ENCODE data around the gene PTPRR.

The PTPRR gene

GRCh38 chr12:70908978-70909377, 11.6 kb downstream of the PTPRR start:
- DNase-seq: no peak

- no peak for DNase-seq
Measured at GRCh38 chr12:70907412-70907811, 13.1 kb downstream of the PTPRR start.

- no peak for DNase-seq
Measured at GRCh38 chr12:70895956-70896355, 24.6 kb downstream of the PTPRR start.

- DNase-seq: no peak
Measured at GRCh38 chr12:70892593-70892992, 27.9 kb downstream of the PTPRR start.

- DNase-seq: no peak
Measured at GRCh38 chr12:70890895-70891832, 29.4 kb downstream of the PTPRR start.

- no peak for DNase-seq
Measured at GRCh38 chr12:70885956-70886355, 34.6 kb downstream of the PTPRR start.

- no peak for DNase-seq
Measured at GRCh38 chr12:70883855-70884254, 36.7 kb downstream of the PTPRR start.

- DNase-seq: no peak
Measured at GRCh38 chr12:70880744-70881143, 39.8 kb downstream of the PTPRR start.

- DNase-seq: no peak
Measured at GRCh38 chr12:70876952-70877351, 43.6 kb downstream of the PTPRR start.

GRCh38 chr12:70875628-70876027, 44.9 kb downstream of the PTPRR start:
- DNase-seq: no peak

GRCh38 chr12:70854881-70855568, 65.5 kb downstream of the PTPRR start:
- DNase-seq: no peak

- no peak for DNase-seq
Measured at GRCh38 chr12:70854138-70854537, 66.4 kb downstream of the PTPRR start.

GRCh38 chr12:70853326-70853725, 67.2 kb downstream of the PTPRR start:
- no peak for DNase-seq

GRCh38 chr12:70852416-70853150, 68.0 kb downstream of the PTPRR start:
- DNase-seq: no peak

- DNase-seq: no peak
Measured at GRCh38 chr12:70849265-70849960, 71.1 kb downstream of the PTPRR start.

- no peak for DNase-seq
Measured at GRCh38 chr12:70847871-70848270, 72.7 kb downstream of the PTPRR start.

GRCh38 chr12:70845268-70845667, 75.3 kb downstream of the PTPRR start:
- no peak for DNase-seq

- no peak for DNase-seq
Measured at GRCh38 chr12:70843363-70843762, 77.2 kb downstream of the PTPRR start.

- no peak for DNase-seq
Measured at GRCh38 chr12:70842942-70843341, 77.6 kb downstream of the PTPRR start.

GRCh38 chr12:70842136-70842535, 78.4 kb downstream of the PTPRR start:
- DNase-seq: no peak

GRCh38 chr12:70840656-70841350, 79.7 kb downstream of the PTPRR start:
- no peak for DNase-seq

- DNase-seq: no peak
Measured at GRCh38 chr12:70839544-70839943, 81.0 kb downstream of the PTPRR start.

Data from NCI-H146 (cell line).